Activated T-cell treated with anti-CD3 and anti-CD28 coated beads, Interleukin-2, amount 50 U/mL, for 24 hours (primary cell): ENCODE results near the gene CPLX1.

ENCODE experiments used
- DNase-seq: peaks from one replicate; pipeline ENCODE4 v3.0.0-alpha.2; 2020
- H3K27ac Mint-ChIP-seq: 2 replicates; pipeline ENCODE4 v1.8.0; 2020; ENCODE audit warnings: mild to moderate bottlenecking, mixed read lengths
- H3K27me3 Mint-ChIP-seq: 2 replicates; pipeline ENCODE4 v1.8.0; 2020; ENCODE audit warnings: mixed read lengths
- H3K36me3 Mint-ChIP-seq: 2 replicates; pipeline ENCODE4 v1.8.0; 2020; ENCODE audit warnings: low read depth, mixed read lengths
- H3K4me1 Mint-ChIP-seq: 2 replicates; pipeline ENCODE4 v1.8.0; 2020; ENCODE audit warnings: low read depth, mixed read lengths
- H3K4me3 Mint-ChIP-seq: 2 replicates; pipeline ENCODE4 v1.8.0; 2020; ENCODE audit warnings: mild to moderate bottlenecking, moderate library complexity, mixed read lengths
- H3K9me3 Mint-ChIP-seq: 2 replicates; pipeline ENCODE4 v1.8.0; 2020; ENCODE audit warnings: mixed read lengths

CPLX1 gene

GRCh38 chr4:860561-860960, 34.6 kb upstream of the CPLX1 start:
- Mint-ChIP-seq H3K36me3 (peaks cover 96% of the 10 kb centered on the region), H3K4me3 (no peak overlapping the region), H3K9me3 (no peaks in the 10 kb centered on the region), H3K27ac (no peak overlapping the region), H3K27me3 (no peaks in the 10 kb centered on the region), H3K4me1 (peaks cover 9% of the 10 kb centered on the region)
- DNase-seq = no peak

- H3K27me3 Mint-ChIP-seq = no peaks in the 10 kb centered on the region
- DNase-seq = no peak
- H3K4me3 Mint-ChIP-seq = no peak overlapping the region
- no peaks in the 10 kb centered on the region for H3K9me3 Mint-ChIP-seq
- H3K27ac Mint-ChIP-seq = no peak overlapping the region
- H3K4me1 Mint-ChIP-seq = peaks cover 9% of the 10 kb centered on the region
- H3K36me3 Mint-ChIP-seq = peaks cover 96% of the 10 kb centered on the region
These were observed 33.6 kb upstream of the CPLX1 start for GRCh38 chr4:859496-859895.

- Mint-ChIP-seq H3K4me1 (peaks cover 9% of the 10 kb centered on the region), H3K27me3 (no peaks in the 10 kb centered on the region), H3K4me3 (no peak overlapping the region), H3K36me3 (peaks cover 96% of the 10 kb centered on the region), H3K9me3 (no peaks in the 10 kb centered on the region), H3K27ac (no peak overlapping the region)
- DNase-seq = no peak
These were observed 33.0 kb upstream of the CPLX1 start for GRCh38 chr4:858831-859451.

GRCh38 chr4:858041-858481, 32.1 kb upstream of the CPLX1 start:
- Mint-ChIP-seq H3K36me3 (peaks cover 94% of the 10 kb centered on the region), H3K9me3 (no peaks in the 10 kb centered on the region), H3K4me1 (peaks cover 9% of the 10 kb centered on the region), H3K27ac (no peak overlapping the region), H3K27me3 (no peaks in the 10 kb centered on the region), H3K4me3 (no peak overlapping the region)
- DNase-seq = no peak

GRCh38 chr4:857461-857860, 31.5 kb upstream of the CPLX1 start:
- no peaks in the 10 kb centered on the region for H3K9me3 Mint-ChIP-seq
- no peak for DNase-seq
- H3K27me3 Mint-ChIP-seq = no peaks in the 10 kb centered on the region
- H3K4me1 Mint-ChIP-seq = peaks cover 9% of the 10 kb centered on the region
- no peak overlapping the region for H3K4me3 Mint-ChIP-seq
- H3K36me3 Mint-ChIP-seq = peaks cover 94% of the 10 kb centered on the region
- peak overlapping the region; percentile 61 for H3K27ac Mint-ChIP-seq

- peaks cover 9% of the 10 kb centered on the region for H3K4me1 Mint-ChIP-seq
- no peaks in the 10 kb centered on the region for H3K9me3 Mint-ChIP-seq
- H3K27ac Mint-ChIP-seq = peak overlapping the region; percentile 88
- no peak for DNase-seq
- no peaks in the 10 kb centered on the region for H3K27me3 Mint-ChIP-seq
- H3K4me3 Mint-ChIP-seq = no peak overlapping the region
- peaks cover 95% of the 10 kb centered on the region for H3K36me3 Mint-ChIP-seq
These were observed 30.4 kb upstream of the CPLX1 start for GRCh38 chr4:856225-856901.

GRCh38 chr4:855880-856224, 29.9 kb upstream of the CPLX1 start:
- Mint-ChIP-seq H3K27me3 (no peaks in the 10 kb centered on the region), H3K9me3 (no peaks in the 10 kb centered on the region), H3K4me3 (no peak overlapping the region), H3K4me1 (peaks cover 9% of the 10 kb centered on the region), H3K36me3 (peaks cover 95% of the 10 kb centered on the region), H3K27ac (peak overlapping the region; percentile 88)
- no peak for DNase-seq

- Mint-ChIP-seq H3K27ac (no peak overlapping the region), H3K9me3 (no peaks in the 10 kb centered on the region), H3K27me3 (no peaks in the 10 kb centered on the region), H3K4me3 (no peak overlapping the region), H3K36me3 (peaks cover 90% of the 10 kb centered on the region), H3K4me1 (peaks cover 9% of the 10 kb centered on the region)
- DNase-seq = no peak
These were observed 28.4 kb upstream of the CPLX1 start for GRCh38 chr4:854356-854755.

- no peak overlapping the region for H3K4me3 Mint-ChIP-seq
- H3K4me1 Mint-ChIP-seq = peaks cover 9% of the 10 kb centered on the region
- H3K9me3 Mint-ChIP-seq = no peaks in the 10 kb centered on the region
- no peak overlapping the region for H3K27ac Mint-ChIP-seq
- H3K27me3 Mint-ChIP-seq = no peaks in the 10 kb centered on the region
- no peak for DNase-seq
- peaks cover 89% of the 10 kb centered on the region for H3K36me3 Mint-ChIP-seq
These were observed 27.5 kb upstream of the CPLX1 start for GRCh38 chr4:853416-853781.

GRCh38 chr4:851701-852430, 25.9 kb upstream of the CPLX1 start:
- Mint-ChIP-seq H3K27ac (no peak overlapping the region), H3K9me3 (no peaks in the 10 kb centered on the region), H3K4me1 (peaks cover 6% of the 10 kb centered on the region), H3K4me3 (no peak overlapping the region), H3K36me3 (peaks cover 85% of the 10 kb centered on the region), H3K27me3 (no peaks in the 10 kb centered on the region)
- DNase-seq = no peak

GRCh38 chr4:850323-850945, 24.5 kb upstream of the CPLX1 start:
- Mint-ChIP-seq H3K4me1 (no peaks in the 10 kb centered on the region), H3K27ac (no peak overlapping the region), H3K4me3 (no peak overlapping the region), H3K36me3 (peaks cover 75% of the 10 kb centered on the region), H3K27me3 (no peaks in the 10 kb centered on the region), H3K9me3 (no peaks in the 10 kb centered on the region)
- DNase-seq = no peak

- no peak overlapping the region for H3K4me3 Mint-ChIP-seq
- no peak for DNase-seq
- no peaks in the 10 kb centered on the region for H3K27me3 Mint-ChIP-seq
- H3K4me1 Mint-ChIP-seq = no peaks in the 10 kb centered on the region
- no peaks in the 10 kb centered on the region for H3K9me3 Mint-ChIP-seq
- peaks cover 71% of the 10 kb centered on the region for H3K36me3 Mint-ChIP-seq
- no peak overlapping the region for H3K27ac Mint-ChIP-seq
These were observed 23.7 kb upstream of the CPLX1 start for GRCh38 chr4:849478-850175.

- H3K9me3 Mint-ChIP-seq = no peaks in the 10 kb centered on the region
- no peak overlapping the region for H3K27ac Mint-ChIP-seq
- no peaks in the 10 kb centered on the region for H3K4me1 Mint-ChIP-seq
- H3K27me3 Mint-ChIP-seq = no peaks in the 10 kb centered on the region
- no peak overlapping the region for H3K4me3 Mint-ChIP-seq
- no peak for DNase-seq
- H3K36me3 Mint-ChIP-seq = peaks cover 71% of the 10 kb centered on the region
These were observed 23.0 kb upstream of the CPLX1 start for GRCh38 chr4:848803-849477.

- Mint-ChIP-seq H3K4me3 (no peak overlapping the region), H3K27ac (no peak overlapping the region), H3K36me3 (peaks cover 69% of the 10 kb centered on the region), H3K27me3 (no peaks in the 10 kb centered on the region), H3K9me3 (no peaks in the 10 kb centered on the region), H3K4me1 (no peaks in the 10 kb centered on the region)
- DNase-seq = no peak
These were observed 22.4 kb upstream of the CPLX1 start for GRCh38 chr4:848307-848691.
